Endometrium (tissue), 2 donors: Measurements from ENCODE around the gene BNC2.

Experiments used
- FAIRE-seq: peaks from 2 replicates; lab custom pipeline; 2012; peaks lifted over from hg19 to GRCh38; lab: Jason Lieb, UNC
- donor health status: control.
- donor health status: control.

The BNC2 gene

GRCh38 chr9:16712787-16713186 lies 157.7 kb downstream of the BNC2 start:
- no peak for FAIRE-seq

DNA sequence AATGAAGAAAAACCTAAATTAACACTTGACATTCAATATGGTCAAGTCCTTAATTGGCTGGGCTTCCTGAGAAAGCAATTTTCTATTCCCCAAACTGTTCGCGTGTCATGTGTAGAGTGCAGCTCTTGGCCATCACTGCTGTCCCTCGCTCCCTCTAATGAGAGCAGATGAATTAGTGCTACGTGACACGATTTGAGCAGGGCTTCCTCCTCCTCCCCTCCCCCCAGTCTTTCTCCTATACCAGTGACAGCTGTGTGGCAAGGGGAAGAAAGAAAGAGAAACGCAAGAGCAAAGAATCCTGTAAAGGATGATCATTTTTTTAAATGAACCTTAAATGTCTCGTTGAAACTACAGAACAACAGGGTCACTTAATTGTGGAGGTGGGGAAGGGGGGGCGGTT lies 159.6 kb downstream of the BNC2 start:
- no peak for FAIRE-seq

GRCh38 chr9:16709924-16710323 lies 160.5 kb downstream of the BNC2 start:
- no peak for FAIRE-seq

- FAIRE-seq: no peak
Measured at GRCh38 chr9:16708656-16709435, 161.6 kb downstream of the BNC2 start.

DNA sequence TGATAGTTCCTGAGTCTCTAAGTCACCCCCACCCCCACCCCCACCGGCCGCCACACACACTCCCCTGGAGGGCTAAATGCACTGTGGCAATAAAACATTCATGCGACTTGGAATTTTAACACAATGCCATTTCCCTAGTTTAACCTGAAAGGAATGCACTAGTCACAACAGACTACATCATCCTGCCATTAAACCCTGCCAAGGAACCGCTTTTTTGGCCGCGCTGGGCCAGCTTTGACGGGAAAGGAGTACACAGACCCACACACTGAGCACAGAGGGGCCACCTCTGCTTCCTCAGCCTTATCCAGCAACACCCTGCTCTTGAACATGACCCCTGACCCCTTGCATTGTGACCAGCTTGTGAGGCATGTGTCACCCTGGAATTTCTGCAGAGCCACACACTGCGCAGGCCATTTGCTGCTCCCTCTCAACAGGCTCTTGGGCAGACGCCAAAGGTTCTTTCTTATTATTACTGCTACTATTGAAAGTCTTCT lies 165.3 kb downstream of the BNC2 start:
- peak; percentile 72 for FAIRE-seq

DNA sequence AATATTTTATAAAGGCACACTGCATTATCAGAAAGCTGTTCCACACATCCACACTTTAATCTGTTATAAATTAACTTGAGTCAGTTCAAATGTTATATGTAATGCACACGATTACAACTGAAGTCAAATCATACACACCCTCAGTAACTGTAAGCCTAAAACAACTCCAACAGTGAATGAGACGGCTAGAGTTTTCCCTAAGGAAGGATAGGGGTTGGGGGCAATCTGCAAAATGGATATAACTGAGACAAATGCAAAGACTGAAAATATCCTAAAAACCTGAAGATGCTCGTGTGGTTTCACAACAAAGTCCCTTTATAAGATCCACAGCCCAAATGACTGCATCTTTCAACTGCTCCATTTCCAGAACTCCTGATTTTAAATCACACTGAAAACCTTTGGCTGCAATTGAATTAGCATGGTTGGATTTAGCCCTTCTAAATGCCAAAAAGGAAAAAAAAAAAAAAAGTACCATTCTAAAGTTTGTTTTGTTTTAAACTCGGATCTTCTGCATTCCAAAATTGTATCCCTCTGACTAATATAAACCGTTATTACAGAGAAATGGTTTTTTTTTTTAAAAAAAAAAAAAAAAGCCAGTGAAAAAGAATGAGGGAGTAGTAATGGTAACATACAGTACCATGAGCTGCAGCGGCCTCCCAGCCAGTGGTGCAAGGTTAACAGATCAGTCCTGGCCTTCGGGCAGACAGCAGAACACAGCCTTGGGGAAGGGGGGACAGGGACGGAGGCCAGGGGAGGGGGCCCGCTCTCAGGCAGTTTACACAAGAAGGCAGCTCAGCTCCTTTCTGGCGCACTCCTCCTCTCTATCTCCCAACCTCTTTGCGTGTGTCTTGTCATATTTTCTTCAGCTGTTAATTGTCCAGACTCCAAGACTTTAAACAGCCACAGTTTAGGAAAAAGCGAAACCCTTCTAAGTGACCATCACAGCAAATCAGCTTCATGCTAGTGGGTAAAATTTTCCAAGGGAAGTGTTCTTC lies 166.1 kb downstream of the BNC2 start:
- peak; percentile 70 for FAIRE-seq

DNA sequence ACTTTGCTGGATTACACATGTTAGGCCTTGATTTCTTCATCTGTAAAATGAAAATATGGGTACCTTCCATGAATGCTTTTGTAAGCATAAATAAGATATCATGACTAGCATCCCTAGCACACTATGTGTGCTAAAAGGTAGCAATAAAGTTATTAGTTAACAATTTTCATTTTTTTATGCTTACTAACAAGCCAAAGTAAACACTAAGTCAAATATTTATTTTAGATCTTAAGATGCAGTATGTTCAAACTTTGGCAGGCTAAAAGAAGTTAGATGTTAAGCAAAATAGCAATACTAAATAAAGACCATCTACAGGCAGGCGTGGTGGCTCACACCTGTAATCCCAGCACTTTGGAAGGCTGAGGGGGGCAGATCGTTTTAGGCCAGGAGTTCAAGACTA lies 169.1 kb downstream of the BNC2 start:
- no peak for FAIRE-seq

DNA sequence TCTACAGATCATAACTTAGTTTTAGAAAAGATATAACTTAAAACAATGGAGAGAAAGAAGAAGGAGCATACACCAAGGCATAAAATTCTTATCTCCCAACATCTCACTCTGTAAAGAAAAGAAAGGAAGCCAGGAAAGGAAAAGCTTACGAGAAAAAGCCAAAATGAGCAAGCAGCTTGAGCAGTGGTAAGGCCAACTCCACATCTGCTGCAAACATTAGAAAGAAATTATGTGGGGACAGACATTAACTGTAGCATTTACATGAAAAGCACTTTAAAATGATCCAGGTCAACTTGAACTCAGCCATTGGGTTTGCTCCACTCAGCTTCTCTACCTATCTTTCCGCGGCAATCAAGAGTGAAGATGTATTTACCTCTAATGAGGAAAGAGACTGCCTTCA lies 176.9 kb downstream of the BNC2 start:
- FAIRE-seq: no peak

GRCh38 chr9:16690628-16691027 lies 179.8 kb downstream of the BNC2 start:
- FAIRE-seq: no peak

GRCh38 chr9:16690205-16690604 lies 180.3 kb downstream of the BNC2 start:
- no peak for FAIRE-seq

DNA sequence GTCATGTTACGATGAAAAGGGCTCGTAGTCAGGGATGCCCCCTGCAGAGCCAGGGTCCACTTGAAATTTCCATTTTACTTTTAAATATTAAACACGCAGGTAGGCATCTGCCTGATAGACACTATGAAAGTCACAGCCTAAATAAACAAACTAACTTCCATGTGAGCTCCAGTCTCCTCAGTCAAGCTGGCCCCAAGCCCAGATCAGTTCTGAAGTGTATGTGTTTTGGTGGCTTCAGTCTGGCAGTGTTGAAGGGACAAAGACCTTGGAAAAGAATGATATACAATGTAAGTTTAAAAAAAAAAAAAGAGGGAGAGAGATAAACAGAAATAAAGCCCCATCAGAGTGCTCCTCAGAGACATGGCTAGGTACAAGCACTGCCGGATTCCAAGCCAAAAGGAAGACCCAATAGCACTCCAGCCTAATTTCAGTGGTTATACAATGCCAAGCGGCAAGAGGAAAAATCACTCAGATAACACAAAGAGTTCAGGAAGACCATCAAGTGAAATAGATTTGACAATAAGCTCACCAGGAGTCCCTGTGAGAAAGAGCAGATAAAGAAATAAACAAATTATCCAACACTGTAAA lies 181.0 kb downstream of the BNC2 start:
- FAIRE-seq: no peak

GRCh38 chr9:16688814-16689213 lies 181.7 kb downstream of the BNC2 start:
- no peak for FAIRE-seq

DNA sequence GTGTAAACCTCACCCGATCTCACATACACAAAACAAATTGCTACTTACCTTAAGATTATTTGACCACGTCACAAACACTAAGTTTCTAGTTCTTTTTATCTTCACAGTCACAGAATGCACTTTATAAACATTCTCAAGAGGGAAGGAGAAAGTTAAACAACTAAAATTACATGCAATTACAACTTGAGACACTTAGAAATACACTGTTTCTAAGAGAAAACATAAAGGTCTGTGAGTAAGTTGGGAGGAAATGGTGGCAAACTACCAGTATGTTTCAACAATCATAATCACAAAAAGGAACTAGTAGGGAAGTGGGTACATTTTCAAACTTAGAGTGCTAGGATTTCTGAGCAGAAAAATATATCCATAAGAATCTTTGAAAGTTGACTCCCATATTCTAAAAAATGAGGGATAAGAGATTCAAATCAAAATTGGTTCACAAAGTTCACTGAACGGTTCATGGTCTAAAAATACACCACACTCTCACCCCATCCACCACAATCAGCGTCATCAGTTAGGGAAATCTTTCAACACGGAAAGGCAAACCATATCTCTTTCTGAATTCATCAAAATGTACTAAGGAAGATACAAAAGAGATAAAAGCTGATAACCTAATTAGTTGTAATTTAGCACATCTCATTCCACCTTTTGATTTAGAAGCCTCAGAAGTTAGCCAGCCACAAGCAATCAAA lies 182.6 kb downstream of the BNC2 start:
- no peak for FAIRE-seq

DNA sequence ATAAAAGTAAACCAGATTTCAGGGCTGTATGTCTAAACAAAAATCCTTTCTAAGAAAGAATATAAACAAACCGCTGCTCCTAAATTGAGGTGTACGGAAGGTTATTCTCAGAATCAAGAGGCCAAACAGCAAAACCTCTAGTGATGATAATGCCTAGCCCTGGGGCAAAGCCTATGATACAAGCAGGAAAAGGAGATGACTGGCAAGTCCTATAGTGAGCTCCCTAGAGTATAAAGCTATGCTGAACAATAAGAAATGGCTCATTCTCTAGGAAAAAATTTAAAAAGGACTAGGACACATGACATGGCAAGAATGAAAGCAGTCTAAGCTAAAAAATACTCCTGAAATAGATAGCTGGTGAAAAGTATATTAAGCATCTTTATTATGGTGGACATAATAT lies 187.1 kb downstream of the BNC2 start:
- no peak for FAIRE-seq

DNA sequence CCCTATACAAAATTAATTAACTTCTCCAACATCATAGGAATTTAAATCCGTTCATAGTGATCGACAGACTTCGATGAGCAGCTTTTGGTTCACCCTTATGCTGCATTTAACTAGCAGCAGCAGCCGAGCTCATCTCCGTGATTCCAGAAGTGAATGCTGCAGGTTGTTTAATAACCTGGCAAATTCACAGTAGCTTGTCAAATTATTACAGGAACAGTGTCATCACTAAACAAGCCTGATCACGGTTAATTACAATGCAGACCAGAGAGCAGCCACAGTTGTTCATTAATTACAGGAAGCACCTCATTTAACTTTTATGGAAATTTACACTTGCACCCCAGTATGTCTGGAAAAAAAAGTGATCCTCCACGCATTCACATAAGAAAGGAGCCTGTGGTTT lies 188.2 kb downstream of the BNC2 start:
- no peak for FAIRE-seq

GRCh38 chr9:16681652-16681987 lies 188.8 kb downstream of the BNC2 start:
- FAIRE-seq: no peak

GRCh38 chr9:16680975-16681651 lies 189.4 kb downstream of the BNC2 start:
- no peak for FAIRE-seq

DNA sequence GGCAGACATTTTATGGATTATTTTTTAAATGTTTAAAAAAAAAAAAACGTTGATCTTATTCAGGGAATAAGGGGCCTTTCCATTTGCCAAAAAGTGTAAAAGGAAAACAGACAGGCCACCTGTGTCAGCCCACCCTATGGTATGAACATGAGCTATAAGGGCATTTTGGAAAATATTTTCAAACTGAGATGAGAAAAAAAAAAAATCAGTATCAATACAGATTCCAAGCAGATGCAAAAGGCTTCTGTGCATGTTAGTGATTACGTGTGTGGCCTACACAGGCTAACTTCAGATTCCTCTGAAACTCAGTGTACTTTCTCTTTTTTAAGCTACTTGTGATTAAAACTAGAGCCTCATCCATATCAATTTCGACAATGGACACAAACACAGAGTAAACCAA lies 189.9 kb downstream of the BNC2 start:
- FAIRE-seq: no peak

DNA sequence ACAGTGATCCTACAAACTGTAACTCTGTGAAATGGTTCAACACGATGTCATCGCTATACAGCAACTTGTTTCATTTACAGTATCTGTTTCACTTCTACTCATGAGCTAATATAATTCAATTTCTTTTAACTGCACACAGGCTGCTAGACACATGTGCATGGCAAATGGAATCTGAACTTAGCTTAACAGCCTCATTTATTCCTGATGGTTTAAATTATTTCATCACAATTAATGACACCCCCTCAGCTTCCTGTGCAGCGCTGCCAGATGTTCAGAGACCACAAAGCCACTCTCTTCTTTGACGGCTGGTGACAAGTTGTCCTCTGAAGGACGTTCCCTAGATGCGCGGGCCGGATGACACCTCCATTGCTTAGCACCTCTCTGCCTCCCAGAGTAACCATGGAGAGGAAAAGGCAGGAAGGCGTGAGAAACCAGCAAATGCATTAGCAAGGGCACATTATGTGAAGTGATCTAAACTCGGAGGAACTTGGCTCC lies 191.1 kb downstream of the BNC2 start:
- FAIRE-seq: peak; percentile 85

DNA sequence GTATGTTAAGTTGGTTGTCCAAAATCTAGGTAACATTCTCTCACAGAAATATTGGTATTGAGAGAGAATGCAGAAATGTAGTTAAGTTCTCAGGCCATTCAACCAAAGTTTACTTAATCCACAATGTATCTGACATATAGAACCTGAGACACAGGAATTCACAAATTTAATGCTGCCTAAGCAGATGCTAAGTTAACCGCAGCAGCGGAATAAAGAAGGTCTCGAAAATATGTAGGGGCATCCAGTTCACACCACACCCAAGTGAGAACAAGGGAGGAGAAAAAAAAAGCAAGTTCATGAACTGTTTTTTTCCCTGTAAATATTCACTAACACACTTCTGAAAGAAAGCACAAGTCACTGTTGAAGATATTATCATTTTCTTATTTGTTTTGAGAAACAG lies 194.0 kb downstream of the BNC2 start:
- FAIRE-seq: peak; percentile 94

DNA sequence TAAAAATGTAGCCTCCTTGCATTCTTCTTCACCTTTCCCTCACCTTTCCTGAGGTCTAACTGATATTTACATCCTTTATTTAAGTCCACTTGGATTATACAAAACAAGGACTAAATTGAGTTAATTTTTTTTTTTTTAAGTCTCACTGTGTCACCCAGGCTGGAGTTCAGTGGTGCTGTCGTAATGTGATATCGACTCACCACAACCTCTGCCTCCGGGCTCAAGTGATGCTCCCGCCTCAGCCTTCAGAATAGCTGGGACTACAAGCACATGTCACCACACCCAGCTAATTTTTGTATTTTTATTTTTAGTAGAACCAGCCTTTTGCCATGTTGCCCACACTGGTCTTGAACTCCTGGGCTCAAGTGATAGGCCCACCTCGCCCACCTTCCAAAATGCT lies 195.3 kb downstream of the BNC2 start:
- FAIRE-seq: no peak
